Mesenteric fat pad (tissue), 1 donor: Measurements from ENCODE around the gene ATP9B. TPM values are rescaled to one million over a fixed set of nuclear protein-coding genes. Genes with fewer than 3 reads are reported as not detected.
"Not testable (repeated sequence)": the region's sequence is repeated elsewhere in the genome, so short reads cannot be mapped to it uniquely, and the experiment has no call there.

Experiments used
- DNase-seq: peaks from one replicate; pipeline ENCODE4 v3.0.0-alpha.2; 2020; ENCODE audit warnings: low spot score
- total RNA-seq: library from RNA; stranded (reverse); fragmentation: NEBNext Ultra II Directional; extraction: Animal tissue kit (Norgen Biotek cat#: 25700); gene quantifications from one replicate; pipeline ENCODE4 v1.2.1, GENCODE V29; 2021
- donor health status: DM: yes; HTN: yes; CAD: no.

The ATP9B gene
- total RNA-seq, 1 donor from 2014 or later = 28.3 TPM

DNA sequence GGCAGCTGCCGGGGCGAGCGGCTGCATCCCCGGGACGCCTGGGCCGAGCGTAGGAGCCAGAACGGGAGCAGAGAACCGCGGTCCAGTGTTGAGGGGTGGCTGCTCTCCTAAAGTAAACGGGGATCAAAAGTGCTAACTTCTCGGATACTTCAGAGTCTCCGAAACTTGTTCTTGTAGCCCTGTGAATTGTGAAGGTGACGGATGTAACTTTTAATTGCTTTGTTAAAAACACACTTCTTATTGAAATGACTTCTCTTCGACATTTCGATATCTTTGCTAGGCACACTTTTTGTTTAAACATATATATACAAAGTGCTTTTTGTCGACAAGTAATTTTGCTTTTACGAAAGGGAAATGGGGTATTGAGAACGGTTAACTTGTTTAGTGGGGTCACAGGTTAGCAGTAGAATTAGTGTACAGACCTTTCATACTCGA, 540 bp downstream of the ATP9B start:
- no peak for DNase-seq

DNA sequence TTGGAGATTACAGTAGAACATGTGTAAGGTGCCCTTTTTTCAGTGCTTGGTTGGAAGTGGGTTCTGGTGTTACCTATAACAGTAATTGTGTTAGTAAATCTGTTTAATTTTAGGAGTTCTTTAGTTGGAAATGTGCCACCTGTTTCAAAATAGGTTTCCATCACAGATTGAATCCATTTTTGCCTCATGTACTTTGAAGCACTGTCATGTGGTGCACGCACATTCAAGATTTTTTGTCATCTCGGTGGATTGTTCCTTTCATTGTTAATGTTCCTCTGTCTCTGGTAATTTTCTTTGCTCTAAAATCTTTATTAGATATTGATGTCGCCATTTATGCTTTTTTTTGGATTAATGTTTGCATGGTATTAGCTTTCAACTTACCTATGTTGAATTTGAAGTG, 1.3 kb downstream of the ATP9B start:
- DNase-seq = no peak

DNA sequence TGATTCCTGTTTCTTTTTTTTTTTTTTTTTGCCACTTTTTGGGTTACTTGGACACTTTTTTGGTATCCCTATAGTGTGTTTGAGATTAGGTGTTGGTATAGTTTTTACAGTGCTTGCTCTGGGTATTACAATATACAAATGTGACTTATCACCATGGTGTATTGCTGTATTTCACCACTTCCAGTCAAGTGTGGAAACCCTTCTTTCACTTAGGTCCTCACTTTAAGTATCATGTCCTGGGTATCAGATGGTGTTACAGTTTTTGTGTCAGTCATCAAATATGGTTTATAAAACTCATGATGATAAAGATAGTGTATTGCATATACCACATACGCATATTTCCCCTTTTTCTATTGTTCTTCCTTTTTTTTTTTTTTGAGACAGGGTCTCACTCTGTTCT, 1.8 kb downstream of the ATP9B start:
- no peak for DNase-seq

DNA sequence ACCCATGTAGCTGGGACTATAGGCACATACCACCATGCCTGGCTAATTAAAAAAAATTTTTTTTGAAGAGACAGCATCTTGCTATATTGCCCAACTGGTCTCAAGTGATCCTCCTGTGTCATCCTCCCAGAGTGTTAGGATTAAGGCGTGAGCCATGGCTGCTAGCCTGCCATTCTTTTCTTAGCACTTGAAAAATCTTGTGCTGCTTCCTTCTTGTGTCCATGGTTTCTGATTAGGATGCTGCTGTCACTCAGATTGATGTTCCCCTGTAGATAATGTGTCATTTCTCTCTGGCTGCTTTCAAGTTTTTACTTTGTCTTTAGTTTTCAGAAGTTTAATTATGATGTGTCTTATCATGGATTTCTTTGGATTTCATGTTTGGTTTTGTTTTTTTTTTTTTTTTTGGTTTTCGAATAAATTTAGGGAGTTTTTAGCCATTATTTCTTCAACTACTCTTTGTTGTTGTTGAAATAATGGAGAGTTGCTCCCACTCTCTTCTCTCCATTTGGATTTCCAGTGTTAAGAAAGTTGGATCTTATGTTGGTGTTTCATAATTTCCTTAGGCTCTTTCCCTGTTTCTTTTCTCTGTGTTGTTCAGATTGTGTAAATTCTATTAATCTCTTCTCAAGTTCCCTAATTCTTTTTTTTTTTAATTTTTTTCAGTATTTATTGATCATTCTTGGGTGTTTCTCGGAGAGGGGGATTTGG, 2.5 kb downstream of the ATP9B start:
- DNase-seq = no peak

DNA sequence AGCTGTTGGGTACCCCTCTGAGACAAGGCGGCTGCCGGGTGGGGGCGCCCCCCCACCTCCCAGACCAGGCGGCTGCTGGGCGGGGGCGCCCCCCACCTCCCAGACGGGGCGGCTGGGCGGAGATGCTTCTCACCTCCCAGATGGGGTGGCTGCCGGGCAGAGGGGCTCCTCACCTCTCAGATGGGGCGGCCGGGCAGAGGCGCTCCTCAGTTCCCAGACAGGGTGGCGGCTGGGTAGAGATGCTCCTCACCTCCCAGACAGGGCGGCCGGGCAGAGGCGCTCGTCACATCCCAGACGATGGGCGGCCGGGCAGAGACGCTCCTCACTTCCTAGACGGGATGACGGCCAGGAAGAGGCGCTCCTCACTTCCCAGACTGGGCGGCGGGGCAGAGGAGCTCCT, 3.5 kb downstream of the ATP9B start:
- DNase-seq = peak; percentile 72

DNA sequence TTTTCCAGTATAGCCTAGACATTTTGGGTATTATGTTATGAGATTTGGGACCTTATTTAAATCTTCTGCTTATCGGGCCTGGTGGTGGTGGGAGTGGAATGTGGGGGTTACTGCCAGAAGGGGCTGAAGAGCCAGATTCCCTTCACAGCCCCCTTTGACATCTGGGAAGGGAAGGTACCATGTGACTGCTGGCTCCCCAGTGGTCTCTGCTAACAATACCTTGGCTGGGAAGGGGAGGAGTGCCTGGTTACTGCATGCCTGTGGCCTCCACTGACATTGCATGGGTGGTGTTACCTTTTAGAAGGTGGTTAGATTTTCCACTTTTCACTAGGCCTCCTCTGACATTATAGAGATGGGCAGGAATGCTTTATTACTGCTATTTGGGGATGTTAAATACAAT, 8.0 kb downstream of the ATP9B start:
- DNase-seq = no peak

DNA sequence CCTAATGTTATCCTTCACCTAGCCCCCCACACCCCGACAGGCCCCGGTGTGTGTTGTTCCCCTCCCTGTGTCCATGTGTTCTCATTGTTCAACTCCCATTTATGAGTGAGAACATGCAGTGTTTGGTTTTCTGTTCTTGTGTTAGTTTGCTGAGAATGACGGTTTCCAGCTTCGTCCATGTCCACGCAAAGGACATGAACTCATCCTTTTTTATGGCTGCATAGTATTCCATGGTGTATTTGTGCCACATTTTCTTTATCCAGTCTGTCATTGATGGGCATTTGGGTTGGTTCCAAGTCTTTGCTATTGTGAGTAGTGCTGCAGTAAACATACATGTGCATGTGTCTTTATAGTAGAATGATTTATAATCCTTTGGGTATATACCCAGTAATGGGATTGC, 9.6 kb downstream of the ATP9B start:
- DNase-seq = not testable (repeated sequence)

DNA sequence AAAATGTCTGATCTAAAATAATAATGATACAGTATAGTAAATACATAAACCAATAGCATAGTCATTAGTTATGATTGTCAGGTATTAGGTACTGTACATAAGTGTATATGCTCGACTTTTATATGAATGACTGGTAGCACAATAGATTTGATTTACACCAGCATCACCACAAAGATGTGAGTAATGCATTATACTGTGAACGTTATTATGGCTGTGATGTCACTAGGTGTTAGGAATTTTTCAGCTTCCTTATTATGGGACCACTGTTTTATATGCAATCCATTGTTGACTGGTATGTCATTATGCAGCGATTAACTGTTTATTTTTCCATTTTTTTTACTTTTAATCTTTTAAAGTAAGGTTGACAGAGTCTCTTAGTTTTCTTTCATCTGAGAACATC, 23.7 kb downstream of the ATP9B start:
- no peak for DNase-seq

DNA sequence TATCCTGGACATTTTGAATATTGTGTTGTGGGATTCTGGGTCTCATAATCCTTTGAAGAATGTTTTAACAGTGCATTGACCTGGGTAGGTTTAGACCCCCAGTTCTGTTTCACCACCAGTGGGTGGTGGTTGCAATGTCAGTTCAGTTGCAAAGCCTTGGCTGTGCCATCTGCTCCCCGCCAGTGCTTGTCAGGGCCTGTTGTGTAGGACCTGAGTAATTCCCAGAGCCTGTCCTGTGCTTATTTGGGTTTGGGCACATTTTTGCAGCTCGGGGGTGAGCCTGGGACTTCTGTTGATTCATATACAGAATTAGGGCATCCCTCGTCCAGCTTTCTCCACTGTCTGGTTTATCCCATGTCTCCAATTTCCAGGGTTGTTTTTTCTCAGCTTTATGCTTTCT, 24.8 kb downstream of the ATP9B start:
- DNase-seq = no peak

DNA sequence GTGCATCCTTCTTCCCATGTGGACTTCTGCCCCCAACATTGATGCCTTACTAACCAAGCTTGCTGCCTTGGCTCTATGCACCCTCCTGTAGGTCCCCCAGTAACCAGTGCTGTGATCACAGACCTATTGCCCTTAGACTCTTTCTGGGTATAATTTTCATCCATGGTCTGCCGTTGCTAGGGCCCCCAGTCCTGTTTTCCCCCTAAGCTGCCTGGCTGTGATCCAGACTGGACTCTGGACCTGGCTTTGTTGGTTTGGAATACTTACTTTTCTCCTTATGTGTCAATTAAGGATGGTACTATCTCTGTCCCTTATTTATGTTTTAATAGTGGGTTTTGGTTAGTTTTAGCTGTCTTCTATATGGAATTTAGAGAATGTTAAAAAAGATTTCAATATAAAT, 26.0 kb downstream of the ATP9B start:
- no peak for DNase-seq

DNA sequence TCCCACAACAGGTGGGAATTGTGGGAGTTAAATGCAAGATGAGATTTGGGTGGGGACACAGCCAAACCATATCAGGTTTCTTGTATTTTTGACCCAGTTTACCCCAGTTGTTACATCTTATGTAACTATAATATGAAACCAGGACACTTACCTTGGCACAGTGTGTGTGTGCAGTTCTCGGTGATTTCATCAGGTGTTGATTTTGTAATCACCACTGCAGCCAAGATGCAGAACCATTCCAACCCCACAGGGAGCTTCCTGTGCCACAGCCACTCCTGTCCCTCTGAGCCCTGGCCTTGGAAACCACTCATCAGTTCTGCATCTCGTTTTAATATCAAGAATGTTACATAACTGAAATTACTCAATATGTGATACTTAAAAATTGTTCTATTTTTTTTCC, 31.8 kb downstream of the ATP9B start:
- DNase-seq = no peak

DNA sequence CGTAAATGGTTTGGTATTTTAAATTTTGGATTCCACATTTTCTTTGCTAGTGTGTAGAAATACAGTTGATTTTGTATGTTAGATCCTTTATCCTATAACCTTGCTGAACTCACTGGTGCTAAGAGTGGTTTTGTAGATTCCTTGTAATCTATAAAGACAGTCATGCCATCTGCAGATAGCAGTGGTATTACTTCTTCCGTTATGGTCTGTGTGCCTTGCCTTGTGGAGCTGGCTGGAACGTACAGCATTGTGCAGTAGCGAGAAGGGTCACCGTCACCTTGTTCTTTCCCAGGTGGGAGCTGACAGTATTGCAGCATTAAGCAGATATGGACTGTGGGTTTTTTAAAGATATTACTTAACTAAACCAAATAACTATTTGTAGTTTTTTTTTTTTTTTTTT, 33.7 kb downstream of the ATP9B start:
- DNase-seq = no peak

DNA sequence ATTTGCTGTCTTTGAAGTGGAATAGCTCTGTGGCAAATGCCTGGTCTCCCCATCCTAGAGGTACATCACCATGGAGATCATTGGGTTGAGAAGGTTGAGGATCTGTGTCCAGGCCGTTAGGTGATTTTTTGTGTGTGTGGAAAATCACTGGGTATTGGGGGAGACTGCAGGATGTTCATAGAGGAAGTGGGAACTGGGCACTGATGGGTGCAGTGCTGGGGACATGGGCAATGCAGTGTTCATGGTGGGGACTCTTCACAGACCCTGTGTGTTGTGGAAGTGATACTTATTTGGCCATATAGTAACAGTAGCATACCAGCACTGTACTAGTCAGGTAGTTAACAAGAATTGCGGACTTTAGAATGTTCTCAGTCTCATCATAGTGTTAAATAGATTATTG, 34.9 kb downstream of the ATP9B start:
- no peak for DNase-seq

DNA sequence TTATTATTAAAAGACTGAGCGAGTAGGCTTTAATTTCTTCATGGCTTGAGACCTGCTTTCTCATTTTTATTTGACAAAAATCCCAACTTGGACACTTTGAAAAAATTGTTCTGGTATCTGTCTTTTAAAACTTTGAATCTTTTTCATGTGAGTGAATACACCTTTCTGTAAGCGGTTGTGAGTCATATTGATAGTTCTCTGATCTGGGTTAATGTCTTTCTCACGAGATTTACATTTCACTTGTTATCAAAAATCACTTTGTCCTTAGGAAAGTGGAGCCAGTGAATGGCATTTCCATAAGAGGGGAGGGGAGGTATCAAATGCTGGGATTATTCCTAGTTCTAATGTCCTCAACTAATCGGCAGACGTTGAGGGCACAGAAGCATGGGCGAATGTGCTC, 36.3 kb downstream of the ATP9B start:
- no peak for DNase-seq

DNA sequence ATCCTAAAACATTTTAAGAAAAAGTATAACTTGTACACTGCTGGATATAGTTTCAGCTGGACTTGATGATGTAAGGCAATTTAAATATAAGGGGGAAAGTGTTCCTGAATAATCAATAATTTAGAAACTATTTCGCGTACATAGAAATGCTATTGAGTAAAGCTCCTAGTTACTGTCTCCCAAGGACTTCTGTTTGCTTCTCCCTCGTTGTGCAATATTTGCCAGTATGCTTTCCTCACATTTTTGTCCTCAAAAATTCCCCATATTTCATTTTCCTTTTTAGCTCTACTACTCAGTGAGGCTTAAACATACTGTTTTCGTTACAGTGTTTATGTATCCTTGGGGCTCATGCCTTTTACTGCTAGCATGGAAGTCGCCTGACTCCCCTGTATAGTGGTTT, 36.9 kb downstream of the ATP9B start:
- no peak for DNase-seq

DNA sequence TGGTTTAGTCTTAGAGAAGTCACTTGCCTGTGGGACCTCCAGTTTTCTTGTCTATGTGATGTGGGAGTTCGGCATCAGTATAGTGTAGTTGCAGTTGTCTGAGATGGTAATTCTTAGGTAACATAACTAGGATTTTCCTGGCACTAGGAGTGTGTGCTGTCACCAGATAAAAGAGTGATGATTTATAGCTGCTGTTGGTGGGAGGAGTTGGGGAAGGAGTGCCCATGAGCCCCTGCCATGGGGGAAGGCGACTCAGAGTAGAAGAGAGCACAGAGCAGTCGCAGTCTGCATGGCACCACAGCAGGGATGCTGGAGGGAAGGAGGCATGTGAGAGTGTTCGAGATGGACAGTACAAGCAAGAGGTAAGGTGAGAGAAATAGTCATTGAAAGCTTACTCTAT, 38.7 kb downstream of the ATP9B start:
- DNase-seq = no peak

DNA sequence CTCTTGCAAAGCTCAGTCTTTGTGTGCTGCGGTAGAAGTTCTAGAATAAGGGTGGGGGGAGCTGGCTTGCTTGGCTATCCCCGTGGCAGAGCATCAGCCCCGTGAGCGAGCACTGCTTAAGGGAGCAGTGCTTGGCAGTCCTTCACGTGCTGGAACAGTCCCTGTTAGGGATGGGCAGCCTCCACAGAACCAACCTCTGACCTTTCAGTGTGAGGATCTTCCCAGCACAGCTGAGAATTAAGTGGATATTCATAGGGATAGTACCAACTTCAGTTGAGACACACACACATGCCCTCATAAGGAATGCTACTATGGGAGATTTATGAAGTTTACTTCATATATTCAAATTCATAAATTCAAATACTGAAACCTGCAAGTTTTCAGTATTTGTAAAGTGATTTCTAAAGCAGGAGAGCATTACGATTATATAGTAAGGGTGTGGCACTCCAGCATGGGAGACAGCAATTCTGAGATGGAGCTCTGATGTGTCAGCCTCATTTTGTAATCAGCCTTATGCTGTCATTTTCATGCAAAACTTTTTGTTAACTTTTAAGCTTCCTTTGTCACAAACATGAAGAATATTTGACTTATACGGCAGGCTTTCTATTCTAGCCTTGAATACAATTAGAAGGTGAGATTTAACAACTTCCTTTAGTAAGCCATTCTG, 39.5 kb downstream of the ATP9B start:
- no peak for DNase-seq

DNA sequence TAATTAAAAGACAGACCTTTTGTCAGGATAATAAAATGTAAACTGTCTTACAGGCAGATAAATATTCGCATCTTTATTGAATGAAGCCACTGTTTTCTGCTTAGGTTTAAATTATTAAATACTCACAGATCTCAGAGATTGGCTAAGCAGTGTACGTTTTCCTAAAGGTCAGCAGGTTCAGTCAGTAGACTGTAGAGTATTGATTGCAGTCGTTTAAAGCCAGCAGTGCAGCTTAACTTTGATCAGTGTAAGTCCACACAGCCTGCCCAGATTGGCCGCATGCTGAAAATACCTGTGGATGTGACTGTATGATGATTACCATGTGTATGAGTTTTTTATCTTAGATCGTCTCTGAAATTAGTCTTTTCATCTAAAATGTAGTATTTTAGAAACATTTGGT, 42.3 kb downstream of the ATP9B start:
- no peak for DNase-seq

DNA sequence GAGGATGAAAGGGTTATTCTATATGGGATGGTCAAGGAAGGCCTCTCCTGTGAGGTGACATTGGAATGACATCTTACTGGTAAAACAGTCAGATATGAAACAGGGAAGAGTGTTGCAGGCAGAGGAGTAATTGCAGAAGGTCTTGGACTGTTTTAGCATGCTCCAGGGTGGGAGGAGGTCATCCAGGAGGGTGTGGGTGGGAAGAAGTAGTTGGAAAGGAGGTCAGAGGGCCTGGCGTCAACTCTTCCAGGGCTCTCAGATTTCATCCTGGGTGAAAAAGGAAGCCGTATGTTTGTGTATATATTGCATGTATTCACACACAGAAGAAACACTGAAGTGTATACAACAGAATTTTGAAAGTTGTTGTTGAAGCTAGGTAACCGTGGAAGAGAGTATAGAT, 48.2 kb downstream of the ATP9B start:
- DNase-seq = no peak

DNA sequence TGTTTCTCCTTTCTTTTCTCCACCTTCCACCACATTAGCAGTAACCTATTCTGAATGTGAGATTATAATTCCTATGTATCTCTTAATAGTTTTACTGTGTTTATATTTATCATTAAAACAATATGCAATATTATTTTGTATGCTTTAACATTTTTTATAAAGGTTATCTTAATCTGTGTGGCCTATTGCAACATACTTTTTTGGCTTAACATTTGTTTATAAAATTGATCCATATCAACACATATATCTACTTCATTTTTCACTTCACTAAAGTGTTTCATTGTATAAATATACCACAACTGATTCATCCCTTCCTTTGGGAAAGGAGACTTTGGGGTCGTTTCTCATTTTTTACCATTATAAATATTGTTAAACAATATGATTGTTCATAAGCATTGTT, 48.6 kb downstream of the ATP9B start:
- no peak for DNase-seq

DNA sequence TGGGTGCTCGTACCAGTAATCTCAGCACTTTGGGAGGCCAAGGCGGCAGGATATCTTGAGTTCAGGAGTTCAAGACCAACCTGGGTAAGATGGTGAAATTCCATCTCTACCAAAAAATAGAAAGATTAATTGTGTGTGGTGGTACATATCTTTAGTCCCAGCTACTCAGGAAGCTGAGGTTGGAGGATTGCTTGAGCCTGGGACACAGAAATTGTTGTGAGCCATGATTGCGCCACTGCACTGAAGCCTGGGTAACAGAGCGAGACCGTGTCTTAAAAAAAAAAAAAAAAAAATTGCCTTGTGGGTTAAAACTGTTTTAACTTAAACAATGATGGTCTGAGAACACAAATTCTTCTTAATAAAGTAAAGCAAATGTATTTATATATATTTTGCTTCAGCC, 49.6 kb downstream of the ATP9B start:
- no peak for DNase-seq

DNA sequence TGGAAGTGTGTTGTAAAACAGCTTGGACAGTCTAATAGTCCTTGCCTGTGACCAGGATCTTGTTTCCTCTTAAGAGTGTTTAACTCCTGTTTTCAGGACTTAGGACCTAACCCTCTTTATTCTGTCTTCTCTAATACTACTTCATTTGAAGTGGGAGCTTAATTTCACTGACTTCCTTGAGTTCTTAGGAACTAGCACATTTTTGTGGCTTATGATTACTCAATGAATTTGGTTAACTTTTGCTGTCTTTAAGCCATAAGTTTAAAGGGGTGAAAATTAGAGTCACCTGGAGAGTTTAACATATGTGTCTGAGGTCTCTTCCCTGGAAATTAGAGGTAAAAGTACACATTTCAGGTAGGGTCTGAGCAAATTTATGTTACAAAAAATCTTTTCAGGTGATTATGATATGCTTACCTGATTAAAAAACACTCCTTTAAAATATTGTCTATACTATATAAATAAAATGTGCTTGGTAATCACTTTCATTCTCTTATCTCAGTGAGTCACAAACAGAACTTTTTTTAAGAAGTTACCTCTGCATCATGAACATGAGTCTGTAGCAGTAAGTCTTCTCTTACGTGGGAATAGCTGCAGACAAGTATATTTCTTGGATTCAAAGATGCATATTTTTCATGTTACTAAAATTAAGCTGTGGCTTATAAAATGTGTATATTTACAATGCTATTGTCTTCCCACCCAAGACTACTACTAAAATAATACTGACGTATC, 52.7 kb downstream of the ATP9B start:
- no peak for DNase-seq

DNA sequence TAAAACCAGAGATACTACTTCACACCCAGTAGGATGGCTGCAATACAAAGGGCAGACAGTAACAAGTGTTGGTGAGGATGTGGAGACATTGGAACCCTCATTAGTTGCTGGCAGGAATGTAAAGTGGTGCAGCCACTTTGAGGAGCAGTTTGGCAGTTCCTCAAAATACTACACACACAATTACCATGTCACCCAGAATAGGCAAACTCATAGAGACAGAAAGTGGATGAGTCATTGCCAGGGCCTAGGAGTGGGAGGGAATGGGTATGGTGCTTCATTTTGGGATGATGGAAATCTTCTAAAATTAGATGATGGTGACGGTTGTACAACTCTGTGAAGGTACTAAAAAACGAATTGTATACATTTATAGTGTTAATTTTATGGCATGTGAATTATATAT, 54.8 kb downstream of the ATP9B start:
- no peak for DNase-seq
